GM12878 (cell line): Measurements from ENCODE around the gene ECM1.

ENCODE experiments used
- ATF7 ChIP-seq: fragments of 450-650 bp; IDR thresholded peaks from 2 replicates; pipeline ENCODE4 v1.6.1; 2016; ENCODE audit warnings: low read depth, mild to moderate bottlenecking
- EED ChIP-seq: sonication (generic); IDR thresholded peaks from 2 replicates; pipeline ENCODE4 v1.6.1; 2016; ENCODE audit warnings: antibody characterized with exemption, low read depth
- FOS ChIP-seq: IDR thresholded peaks from 3 replicates; pipeline ENCODE4 v1.6.1; 2011; ENCODE audit warnings: borderline replicate concordance; ENCODE audit not compliant: insufficient read length; ENCODE audit errors: extremely low read depth
- HCFC1 ChIP-seq: fragments of 150-350 bp; IDR thresholded peaks from 2 replicates; pipeline ENCODE4 v1.6.1; 2014; ENCODE audit warnings: low read length
- MXI1 ChIP-seq: fragments of 150-350 bp; IDR thresholded peaks from 2 replicates; pipeline ENCODE4 v1.6.1; 2011; ENCODE audit warnings: low read depth, mild to moderate bottlenecking, inconsistent platforms, low read length, improper control_type of control experiment
- POLR2AphosphoS5 ChIP-seq: IDR thresholded peaks from 2 replicates; pipeline ENCODE4 v1.6.1; 2011; ENCODE audit warnings: mild to moderate bottlenecking, low read length, inconsistent platforms
- RUNX3 ChIP-seq: IDR thresholded peaks from 2 replicates; pipeline ENCODE4 v1.6.1; 2012; ENCODE audit warnings: low read length, inconsistent platforms
- TF ChIP-seq, protein P1 (sequence below): fragments of 450-650 bp; IDR thresholded peaks from 2 replicates; pipeline ENCODE4 v1.6.1; 2017; ENCODE audit warnings: mild to moderate bottlenecking, moderate library complexity
- TF ChIP-seq, protein P2 (sequence below), 3 experiments: IDR thresholded peaks in 2 of 3; conservative IDR thresholded peaks in 1 of 3; 2 replicates each; pipeline ENCODE4 v1.5.1; 2011; ENCODE audit warnings: low read depth in 3 of 3, low read length in 3 of 3, mild to moderate bottlenecking in 3 of 3, control low read depth in 2 of 3, moderate library complexity in 2 of 3, inconsistent platforms in 1 of 3, mixed read lengths in 1 of 3; ENCODE audit not compliant: control insufficient read depth in 2 of 3, insufficient read depth in 1 of 3; ENCODE audit errors: extremely low read depth in 1 of 3
- TF ChIP-seq, protein P3 (sequence below): IDR thresholded peaks from 2 replicates; pipeline ENCODE4 v1.6.1; 2011; ENCODE audit warnings: low read depth, mild to moderate bottlenecking, low read length, moderate library complexity, borderline replicate concordance; ENCODE audit errors: extremely low read depth
- TF ChIP-seq, protein P4 (sequence below): IDR thresholded peaks from 2 replicates; pipeline ENCODE4 v1.6.1; 2012; ENCODE audit warnings: low read length, inconsistent platforms

DNA sequence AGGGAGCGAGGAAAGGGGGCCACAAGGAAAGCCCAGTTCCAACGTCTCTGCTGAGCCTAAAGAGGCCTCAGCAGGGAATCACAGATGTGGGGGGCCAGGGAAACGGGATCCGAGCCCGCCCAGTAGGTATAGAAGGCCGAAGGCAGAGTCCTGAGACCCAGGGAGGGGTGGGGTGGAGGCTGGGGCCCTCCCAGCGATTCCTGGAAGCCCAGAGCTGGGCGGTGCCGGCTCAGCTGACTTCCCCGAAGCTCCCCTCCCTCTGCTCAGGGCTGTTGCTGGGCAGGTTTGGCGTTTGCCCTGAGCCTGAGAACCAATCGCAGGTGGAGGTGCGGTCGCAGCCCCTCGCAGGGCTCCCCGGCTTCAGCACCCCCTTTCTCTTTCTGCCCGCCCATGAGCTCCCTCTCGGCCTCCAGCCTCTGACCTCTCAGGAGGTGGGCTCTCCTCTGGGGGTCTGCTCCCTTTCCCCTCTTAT lies 54.1 kb downstream of the ECM1 start:
- no peak for TF ChIP-seq MXI1
- TF ChIP-seq, protein P1, sequence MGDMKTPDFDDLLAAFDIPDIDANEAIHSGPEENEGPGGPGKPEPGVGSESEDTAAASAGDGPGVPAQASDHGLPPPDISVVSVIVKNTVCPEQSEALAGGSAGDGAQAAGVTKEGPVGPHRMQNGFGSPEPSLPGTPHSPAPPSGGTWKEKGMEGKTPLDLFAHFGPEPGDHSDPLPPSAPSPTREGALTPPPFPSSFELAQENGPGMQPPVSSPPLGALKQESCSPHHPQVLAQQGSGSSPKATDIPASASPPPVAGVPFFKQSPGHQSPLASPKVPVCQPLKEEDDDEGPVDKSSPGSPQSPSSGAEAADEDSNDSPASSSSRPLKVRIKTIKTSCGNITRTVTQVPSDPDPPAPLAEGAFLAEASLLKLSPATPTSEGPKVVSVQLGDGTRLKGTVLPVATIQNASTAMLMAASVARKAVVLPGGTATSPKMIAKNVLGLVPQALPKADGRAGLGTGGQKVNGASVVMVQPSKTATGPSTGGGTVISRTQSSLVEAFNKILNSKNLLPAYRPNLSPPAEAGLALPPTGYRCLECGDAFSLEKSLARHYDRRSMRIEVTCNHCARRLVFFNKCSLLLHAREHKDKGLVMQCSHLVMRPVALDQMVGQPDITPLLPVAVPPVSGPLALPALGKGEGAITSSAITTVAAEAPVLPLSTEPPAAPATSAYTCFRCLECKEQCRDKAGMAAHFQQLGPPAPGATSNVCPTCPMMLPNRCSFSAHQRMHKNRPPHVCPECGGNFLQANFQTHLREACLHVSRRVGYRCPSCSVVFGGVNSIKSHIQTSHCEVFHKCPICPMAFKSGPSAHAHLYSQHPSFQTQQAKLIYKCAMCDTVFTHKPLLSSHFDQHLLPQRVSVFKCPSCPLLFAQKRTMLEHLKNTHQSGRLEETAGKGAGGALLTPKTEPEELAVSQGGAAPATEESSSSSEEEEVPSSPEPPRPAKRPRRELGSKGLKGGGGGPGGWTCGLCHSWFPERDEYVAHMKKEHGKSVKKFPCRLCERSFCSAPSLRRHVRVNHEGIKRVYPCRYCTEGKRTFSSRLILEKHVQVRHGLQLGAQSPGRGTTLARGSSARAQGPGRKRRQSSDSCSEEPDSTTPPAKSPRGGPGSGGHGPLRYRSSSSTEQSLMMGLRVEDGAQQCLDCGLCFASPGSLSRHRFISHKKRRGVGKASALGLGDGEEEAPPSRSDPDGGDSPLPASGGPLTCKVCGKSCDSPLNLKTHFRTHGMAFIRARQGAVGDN: no peak
- no peak for TF ChIP-seq RUNX3
- TF ChIP-seq, protein P2, sequence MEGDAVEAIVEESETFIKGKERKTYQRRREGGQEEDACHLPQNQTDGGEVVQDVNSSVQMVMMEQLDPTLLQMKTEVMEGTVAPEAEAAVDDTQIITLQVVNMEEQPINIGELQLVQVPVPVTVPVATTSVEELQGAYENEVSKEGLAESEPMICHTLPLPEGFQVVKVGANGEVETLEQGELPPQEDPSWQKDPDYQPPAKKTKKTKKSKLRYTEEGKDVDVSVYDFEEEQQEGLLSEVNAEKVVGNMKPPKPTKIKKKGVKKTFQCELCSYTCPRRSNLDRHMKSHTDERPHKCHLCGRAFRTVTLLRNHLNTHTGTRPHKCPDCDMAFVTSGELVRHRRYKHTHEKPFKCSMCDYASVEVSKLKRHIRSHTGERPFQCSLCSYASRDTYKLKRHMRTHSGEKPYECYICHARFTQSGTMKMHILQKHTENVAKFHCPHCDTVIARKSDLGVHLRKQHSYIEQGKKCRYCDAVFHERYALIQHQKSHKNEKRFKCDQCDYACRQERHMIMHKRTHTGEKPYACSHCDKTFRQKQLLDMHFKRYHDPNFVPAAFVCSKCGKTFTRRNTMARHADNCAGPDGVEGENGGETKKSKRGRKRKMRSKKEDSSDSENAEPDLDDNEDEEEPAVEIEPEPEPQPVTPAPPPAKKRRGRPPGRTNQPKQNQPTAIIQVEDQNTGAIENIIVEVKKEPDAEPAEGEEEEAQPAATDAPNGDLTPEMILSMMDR (IDR thresholded peaks at IDR 0.05 in 2 of 3, conservative IDR thresholded peaks at IDR 0.05 in 1 of 3; ENCODE audit: control insufficient read depth in 2 of 3, extremely low read depth in 1 of 3, insufficient read depth in 1 of 3, low read depth in 3 of 3, low read length in 3 of 3): no peak
- TF ChIP-seq FOS: no peak
- TF ChIP-seq, protein P3, sequence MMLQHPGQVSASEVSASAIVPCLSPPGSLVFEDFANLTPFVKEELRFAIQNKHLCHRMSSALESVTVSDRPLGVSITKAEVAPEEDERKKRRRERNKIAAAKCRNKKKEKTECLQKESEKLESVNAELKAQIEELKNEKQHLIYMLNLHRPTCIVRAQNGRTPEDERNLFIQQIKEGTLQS: no peak
- no peak for TF ChIP-seq EED
- no peak; the same call in none of the 2 replicates for TF ChIP-seq ATF7
- TF ChIP-seq, protein P4, sequence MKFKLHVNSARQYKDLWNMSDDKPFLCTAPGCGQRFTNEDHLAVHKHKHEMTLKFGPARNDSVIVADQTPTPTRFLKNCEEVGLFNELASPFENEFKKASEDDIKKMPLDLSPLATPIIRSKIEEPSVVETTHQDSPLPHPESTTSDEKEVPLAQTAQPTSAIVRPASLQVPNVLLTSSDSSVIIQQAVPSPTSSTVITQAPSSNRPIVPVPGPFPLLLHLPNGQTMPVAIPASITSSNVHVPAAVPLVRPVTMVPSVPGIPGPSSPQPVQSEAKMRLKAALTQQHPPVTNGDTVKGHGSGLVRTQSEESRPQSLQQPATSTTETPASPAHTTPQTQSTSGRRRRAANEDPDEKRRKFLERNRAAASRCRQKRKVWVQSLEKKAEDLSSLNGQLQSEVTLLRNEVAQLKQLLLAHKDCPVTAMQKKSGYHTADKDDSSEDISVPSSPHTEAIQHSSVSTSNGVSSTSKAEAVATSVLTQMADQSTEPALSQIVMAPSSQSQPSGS: no peak
- no peak for TF ChIP-seq HCFC1
- peak; percentile 57; the same call in 1 of the 2 replicates for TF ChIP-seq POLR2AphosphoS5
